T-helper 1 cell (primary cell): ENCODE measurements around the gene ACAP3.

ENCODE experiments used
- DNase-seq, 5 donors: peaks; one replicate each; pipeline ENCODE4 v3.0.0-alpha.2; 2012 to 2020

ACAP3 gene

DNA sequence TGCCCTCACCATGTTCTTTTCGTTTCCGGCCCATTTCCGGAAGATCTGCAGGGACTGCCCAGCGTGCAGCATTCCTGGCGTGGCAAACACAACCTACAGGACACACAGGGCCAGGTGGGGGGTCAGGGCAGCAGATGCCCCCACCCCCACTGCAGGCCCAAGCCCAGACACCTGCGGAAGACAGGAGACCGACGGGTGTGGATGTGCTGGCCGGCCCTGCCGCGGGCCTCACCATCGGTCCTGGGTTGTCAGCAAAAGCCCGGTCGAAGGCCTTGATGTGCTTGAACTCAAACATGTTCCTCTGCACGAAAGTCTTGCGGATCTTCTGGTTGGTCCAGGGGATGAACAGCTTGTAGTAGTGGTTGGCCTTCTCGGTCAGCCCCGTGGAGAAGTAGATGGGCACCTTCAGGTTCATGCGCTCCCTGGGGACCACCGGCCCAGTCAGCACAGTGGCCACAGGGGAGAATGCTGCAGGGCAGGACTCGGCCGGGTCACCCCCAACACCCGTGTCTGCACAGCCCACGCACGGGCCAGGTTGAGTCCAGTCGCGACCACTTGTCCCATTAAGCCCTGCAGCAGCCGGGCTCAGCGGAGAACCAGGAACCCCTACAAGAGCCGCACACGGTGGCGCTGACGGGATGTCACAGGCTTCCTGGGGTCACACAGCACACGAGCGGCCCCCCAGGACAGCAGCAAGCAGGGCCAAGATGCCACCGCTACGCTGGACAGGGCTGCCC lies 5.9 kb upstream of the ACAP3 start:
- DNase-seq = no peak

- no peak for DNase-seq
These were observed 5.0 kb upstream of the ACAP3 start for GRCh38 chr1:1312450-1313314.

DNA sequence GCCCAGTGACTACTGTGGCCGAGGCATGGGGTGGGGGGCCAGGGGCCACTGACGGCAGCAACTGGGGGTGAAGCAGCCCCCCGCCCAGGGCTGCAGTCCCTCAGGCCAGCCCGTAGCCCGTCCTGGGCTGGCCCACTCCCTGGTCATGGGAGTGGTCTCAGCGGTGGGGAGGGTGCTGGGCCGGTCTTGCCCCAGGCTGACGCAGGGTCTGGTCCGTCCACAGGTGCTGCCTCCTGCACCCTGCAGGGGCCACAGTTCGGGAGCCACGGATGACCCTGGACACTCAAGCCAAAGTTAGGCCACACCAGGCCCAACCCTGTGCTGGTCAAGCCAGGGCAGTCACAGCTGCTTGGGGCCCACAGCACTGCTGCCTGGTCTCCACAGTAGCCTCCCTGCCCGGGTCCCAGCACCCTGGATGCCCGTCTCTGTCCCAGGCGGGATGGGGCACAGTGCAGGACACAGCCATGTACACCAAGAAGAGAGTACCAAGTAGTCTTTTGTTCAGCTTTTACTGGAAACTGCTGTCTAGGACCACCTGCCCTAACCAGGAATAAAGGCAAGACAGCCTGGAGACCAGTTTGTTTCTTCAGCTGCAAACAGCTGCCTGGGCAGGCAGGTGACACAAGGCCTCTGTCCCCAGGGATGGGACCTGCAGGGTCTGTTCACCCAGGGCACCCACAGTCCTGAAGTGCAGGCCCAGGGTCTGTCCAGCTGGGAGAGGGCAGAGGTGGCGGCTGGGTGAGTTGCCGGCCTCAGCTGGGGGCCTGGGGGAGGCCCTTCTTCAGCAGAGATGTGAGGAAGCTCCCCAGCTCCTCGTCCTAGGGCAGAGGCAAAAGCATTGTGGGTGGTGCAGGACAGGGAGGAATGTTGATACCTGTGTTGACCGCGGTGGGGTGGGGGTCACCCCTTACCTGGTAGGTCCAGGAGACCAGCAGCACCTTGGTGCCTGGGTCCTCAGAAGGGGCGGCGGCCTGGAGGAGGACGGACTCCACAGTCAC lies 3.7 kb upstream of the ACAP3 start:
- DNase-seq = no peak

DNA sequence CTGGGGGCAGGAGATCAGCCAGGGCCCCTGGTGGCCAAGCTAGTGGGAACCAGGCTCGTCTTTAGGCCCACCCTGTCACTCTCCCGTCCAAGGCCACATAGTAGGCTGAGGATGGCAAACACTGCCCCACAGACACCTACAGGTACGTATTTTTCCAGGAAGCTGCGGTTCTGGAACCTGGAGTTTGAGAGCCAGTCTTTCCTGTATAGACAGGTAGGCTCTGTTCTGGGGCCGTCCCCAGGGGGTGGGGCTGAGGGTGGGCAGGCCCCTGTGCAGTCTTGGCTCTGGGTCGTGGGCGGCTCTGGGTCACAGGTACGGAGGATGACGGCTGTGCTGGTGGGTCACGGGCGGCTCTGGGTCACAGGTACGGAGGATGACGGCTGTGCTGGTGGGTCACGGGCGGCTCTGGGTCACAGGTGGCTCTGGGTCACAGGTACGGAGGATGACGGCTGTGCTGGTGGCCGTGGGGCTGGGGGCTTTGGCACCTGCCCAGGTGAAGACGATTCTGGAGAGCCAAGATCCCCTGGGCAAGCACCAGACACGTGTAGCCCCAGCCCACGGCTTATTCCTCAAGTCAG lies 2.8 kb upstream of the ACAP3 start:
- DNase-seq = no peak

- DNase-seq = no peak
These were observed 2.3 kb upstream of the ACAP3 start for GRCh38 chr1:1310109-1310385.

GRCh38 chr1:1309251-1310108 lies 1.8 kb upstream of the ACAP3 start:
- no peak for DNase-seq

DNA sequence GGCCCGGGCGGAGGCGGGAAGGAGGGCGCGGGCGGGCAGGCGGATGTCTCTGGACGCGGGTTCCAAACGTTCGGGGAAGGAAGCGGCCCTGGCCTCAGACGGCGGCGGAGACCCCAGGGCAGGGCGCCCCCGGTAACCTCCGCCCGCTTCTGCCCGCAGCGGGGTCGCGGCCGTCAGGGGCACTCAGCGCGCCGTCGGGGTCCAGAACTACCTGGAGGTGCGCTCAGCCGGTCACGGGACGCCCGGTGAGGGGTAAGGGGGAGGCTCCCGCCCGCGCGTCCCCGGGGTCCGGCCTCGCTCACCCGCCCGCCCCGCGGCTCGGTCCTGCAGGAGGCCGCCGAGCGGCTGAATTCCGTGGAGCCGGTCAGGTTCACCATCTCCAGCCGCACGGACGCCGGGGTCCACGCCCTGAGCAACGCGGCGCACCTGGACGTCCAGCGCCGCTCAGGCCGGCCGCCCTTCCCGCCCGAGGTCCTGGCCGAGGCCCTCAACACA lies 1.1 kb upstream of the ACAP3 start:
- DNase-seq = no peak

GRCh38 chr1:1307261-1307922 lies 338 bp downstream of the ACAP3 start:
- no peak for DNase-seq

DNA sequence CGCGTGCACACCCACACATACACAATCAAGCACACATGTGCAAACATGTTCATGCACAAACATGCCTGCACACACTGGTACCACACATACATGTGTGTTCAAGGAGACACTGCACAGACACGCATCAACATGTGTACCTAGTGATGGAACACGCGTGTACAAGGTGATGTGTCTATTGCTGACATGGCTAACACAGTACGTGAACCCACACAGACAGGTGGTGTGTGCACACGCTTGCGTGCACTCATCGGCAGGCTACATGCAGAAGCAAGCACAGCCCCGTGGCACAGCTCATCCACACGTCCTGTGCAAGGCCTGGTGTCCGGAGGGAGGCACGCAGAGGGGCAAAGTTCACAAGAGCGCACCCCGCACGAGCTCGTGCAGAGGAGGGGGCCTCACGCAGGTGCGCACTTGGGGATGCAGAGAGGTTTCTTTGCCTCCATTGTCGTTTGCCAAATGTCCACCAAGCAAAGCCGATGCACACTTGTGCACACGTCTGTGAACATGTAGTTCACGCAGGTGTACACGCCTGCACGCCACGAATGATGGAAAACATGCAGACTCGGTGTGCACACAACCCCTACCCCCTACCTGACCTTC lies 969 bp downstream of the ACAP3 start:
- no peak for DNase-seq

- DNase-seq = peak in 1 of 5 donors; percentile 23
These were observed 1.6 kb downstream of the ACAP3 start for GRCh38 chr1:1306070-1306660.

DNA sequence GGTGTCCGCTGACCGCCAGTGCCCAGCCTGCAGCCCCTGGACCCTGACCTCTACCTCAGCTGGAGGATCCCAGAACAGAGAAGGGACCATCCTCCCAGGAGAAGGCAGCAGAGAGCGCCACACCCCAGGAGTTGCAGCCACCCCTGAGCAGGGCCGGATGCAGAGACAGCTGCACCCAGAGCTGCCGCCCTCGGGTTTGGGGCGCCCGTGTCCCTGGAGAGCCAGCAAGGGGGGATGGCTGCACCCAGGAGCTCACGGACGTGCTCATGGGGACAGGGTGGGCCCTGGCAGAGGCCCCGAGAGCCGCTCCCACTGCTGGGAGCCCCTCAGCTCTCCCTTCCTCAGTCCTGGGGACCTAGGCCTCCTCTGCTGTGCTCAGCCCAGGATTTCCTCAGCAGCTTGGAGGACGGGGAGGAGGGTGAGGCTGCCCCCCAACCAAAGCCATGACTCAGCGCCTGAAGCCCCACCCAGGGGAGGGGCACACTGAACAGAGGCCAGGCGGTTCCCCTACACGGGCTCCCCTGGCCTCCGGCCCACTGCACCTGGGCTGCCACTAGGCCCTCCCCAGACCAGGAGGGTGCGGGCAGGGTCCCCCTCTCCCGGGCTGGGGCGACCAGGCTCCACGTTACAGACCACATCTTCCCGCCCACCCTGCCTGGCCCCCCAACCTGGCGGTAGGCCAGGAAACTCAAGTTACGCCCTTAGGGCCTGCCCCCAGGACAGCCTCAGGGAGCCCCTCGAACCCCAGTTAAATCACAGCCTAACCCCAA lies 2.2 kb downstream of the ACAP3 start:
- peak in 4 of 5 donors; percentile 39 to 79 (median 46) for DNase-seq

GRCh38 chr1:1304331-1305299 lies 3.1 kb downstream of the ACAP3 start:
- DNase-seq = no peak

GRCh38 chr1:1303736-1304135 lies 4.0 kb downstream of the ACAP3 start:
- no peak for DNase-seq

- DNase-seq = no peak
These were observed 4.7 kb downstream of the ACAP3 start for GRCh38 chr1:1302951-1303509.

GRCh38 chr1:1302006-1302430 lies 5.7 kb downstream of the ACAP3 start:
- no peak for DNase-seq

- DNase-seq = no peak
These were observed 7.4 kb downstream of the ACAP3 start for GRCh38 chr1:1300352-1300739.

DNA sequence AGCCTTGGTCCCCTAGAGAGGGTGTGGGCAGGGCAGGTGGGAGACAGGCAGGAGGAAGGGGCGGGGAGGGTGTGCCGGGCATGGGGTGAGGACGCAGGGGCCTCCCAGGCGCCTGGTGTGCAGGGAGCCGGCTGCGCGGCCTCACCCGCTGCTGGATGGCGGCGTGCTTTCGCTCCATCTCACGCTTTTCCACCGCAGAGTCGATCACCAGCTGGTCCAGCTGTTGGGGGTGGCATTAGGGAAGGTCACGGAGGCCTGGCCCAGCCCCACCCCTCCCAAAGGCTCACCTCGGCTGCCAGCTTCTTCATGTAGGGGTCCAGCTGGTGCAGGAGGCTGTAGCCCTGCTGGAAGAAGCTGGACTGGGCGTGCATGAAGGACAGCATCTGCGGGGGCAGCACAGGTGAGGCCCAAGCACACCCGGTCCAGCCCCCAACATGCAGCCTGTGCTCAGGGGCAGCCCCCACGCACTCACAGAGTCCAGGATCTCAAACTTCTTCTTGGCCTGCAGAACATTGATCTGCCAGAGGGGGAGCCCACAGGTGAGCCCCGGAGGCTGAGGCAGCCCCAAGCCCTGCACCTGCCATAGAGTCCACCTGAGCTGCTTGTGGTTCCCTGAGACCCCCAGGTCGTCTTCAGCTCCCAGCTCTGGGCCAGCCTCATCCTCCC lies 7.9 kb downstream of the ACAP3 start:
- no peak for DNase-seq
